Stimulated activated CD4-positive, alpha-beta T cell treated with anti-CD3 and anti-CD28 coated beads, Interleukin-2, amount 100 ng/mL, for 24 hours (primary cell): ENCODE measurements around the gene INTS15.
A peak's percentile ranks its signal among the peaks of the same experiment; 100 is the strongest.

Source experiments
- DNase-seq, 2 donors: peaks; one replicate each; pipeline ENCODE4 v3.0.0-alpha.2; 2020

Gene INTS15

GRCh38 chr7:6644728-6645127 is 54.9 kb downstream of the INTS15 start:
- DNase-seq, result no peak

- no peak for DNase-seq
These were observed 56.6 kb downstream of the INTS15 start for GRCh38 chr7:6646465-6646864.

- DNase-seq, result no peak
These were observed 57.3 kb downstream of the INTS15 start for GRCh38 chr7:6647080-6647479.

GRCh38 chr7:6647541-6647940 is 57.7 kb downstream of the INTS15 start:
- no peak for DNase-seq

- no peak for DNase-seq
These were observed 58.4 kb downstream of the INTS15 start for GRCh38 chr7:6648066-6648814.

GRCh38 chr7:6648815-6649104 is 58.9 kb downstream of the INTS15 start:
- DNase-seq, result no peak

- no peak for DNase-seq
These were observed 59.6 kb downstream of the INTS15 start for GRCh38 chr7:6649241-6649961.

- peak in 1 of 2 donors; percentile 14 for DNase-seq
These were observed 60.3 kb downstream of the INTS15 start for GRCh38 chr7:6650086-6650485.

GRCh38 chr7:6650521-6651011 is 60.7 kb downstream of the INTS15 start:
- DNase-seq, result peak in 1 of 2 donors; percentile 16

GRCh38 chr7:6651851-6652445 is 62.1 kb downstream of the INTS15 start:
- no peak for DNase-seq

- no peak for DNase-seq
These were observed 62.7 kb downstream of the INTS15 start for GRCh38 chr7:6652446-6653011.

GRCh38 chr7:6653071-6654003 is 63.5 kb downstream of the INTS15 start:
- no peak for DNase-seq

- no peak for DNase-seq
These were observed 64.5 kb downstream of the INTS15 start for GRCh38 chr7:6654113-6654841.

GRCh38 chr7:6654842-6655610 is 65.2 kb downstream of the INTS15 start:
- DNase-seq, result no peak

- no peak for DNase-seq
These were observed 66.0 kb downstream of the INTS15 start for GRCh38 chr7:6655636-6656385.

GRCh38 chr7:6656413-6656812 is 66.6 kb downstream of the INTS15 start:
- DNase-seq, result no peak
